OCI-LY7 (cell line): ENCODE results near the gene JUN. TPM values are rescaled to one million over a fixed set of nuclear protein-coding genes. Genes with fewer than 3 reads are reported as not detected.
A peak's percentile ranks its signal among the peaks of the same experiment; 100 is the strongest.

Experiments
- BruUV-seq: library from RNA; stranded (reverse); fragments of 400-500 nt; replicated peaks from 2 replicates; lab custom pipeline; 2021; lab: Mats Ljungman, UMichigan
- CTCF ChIA-PET: fragments of 300-600 bp; sonication (Branson Sonifier 250); formaldehyde crosslinking; loops from one replicate; lab custom pipeline; 2022; ENCODE audit warnings: antibody characterized with exemption; ENCODE audit not compliant: unreplicated experiment; lab: Charles Lee
- POLR2A ChIA-PET: fragments of 300-600 bp; sonication (Branson Sonifier 250); formaldehyde crosslinking; loops from one replicate; lab custom pipeline; 2022; ENCODE audit warnings: antibody characterized with exemption; lab: Charles Lee
- DNase-seq: peaks from one replicate; pipeline ENCODE4 v3.0.0-alpha.2; 2015; ENCODE audit warnings: low spot score
- H2AFZ ChIP-seq: fragments of 200-600 bp; sonication (generic), shearing (Covaris generic); 2 replicates; pipeline ENCODE4 v1.6.1; 2014; ENCODE audit warnings: mild to moderate bottlenecking, antibody characterized with exemption, low read length, moderate library complexity
- H3K27ac ChIP-seq: fragments of 200-600 bp; sonication (generic); 2 replicates; pipeline ENCODE4 v1.5.1; 2014; ENCODE audit warnings: mixed run types, low read depth, mild to moderate bottlenecking, moderate library complexity, low read length, inconsistent platforms; ENCODE audit not compliant: poor library complexity, severe bottlenecking
- H3K36me3 ChIP-seq: fragments of 200-600 bp; sonication (generic); 2 replicates; pipeline ENCODE4 v1.6.1; 2014; ENCODE audit warnings: mild to moderate bottlenecking, antibody characterized with exemption, low read length, moderate library complexity, mixed read lengths; ENCODE audit not compliant: insufficient read depth
- H3K4me1 ChIP-seq: fragments of 200-600 bp; sonication (generic); 2 replicates; pipeline ENCODE4 v1.5.1; 2014; ENCODE audit warnings: mild to moderate bottlenecking, low read length; ENCODE audit not compliant: insufficient read depth, poor library complexity, severe bottlenecking
- H3K4me2 ChIP-seq: fragments of 200-600 bp; sonication (generic); 2 replicates; pipeline ENCODE4 v1.6.1; 2014; ENCODE audit warnings: mild to moderate bottlenecking, low read length
- H3K4me3 ChIP-seq: fragments of 200-600 bp; sonication (generic); 2 replicates; pipeline ENCODE4 v1.5.1; 2014; ENCODE audit warnings: mild to moderate bottlenecking, low read depth, low read length; ENCODE audit not compliant: poor library complexity, severe bottlenecking
- H3K79me2 ChIP-seq: fragments of 200-600 bp; sonication (generic); 2 replicates; pipeline ENCODE4 v1.6.1; 2016; ENCODE audit warnings: low read depth, mild to moderate bottlenecking, low read length, moderate library complexity, mixed read lengths; ENCODE audit not compliant: insufficient read depth
- H3K9me2 ChIP-seq: fragments of 200-600 bp; sonication (generic); 2 replicates; pipeline ENCODE4 v1.6.1; 2016; ENCODE audit warnings: mild to moderate bottlenecking, low read length, mixed read lengths; ENCODE audit not compliant: insufficient read depth
- H3K9me3 ChIP-seq: fragments of 200-600 bp; sonication (generic); 2 replicates; pipeline ENCODE4 v1.6.1; 2014; ENCODE audit warnings: mild to moderate bottlenecking, mixed run types, low read length, mixed read lengths
- H4K20me1 ChIP-seq: fragments of 200-600 bp; sonication (generic); 2 replicates; pipeline ENCODE4 v1.6.1; 2014; ENCODE audit warnings: mild to moderate bottlenecking, antibody characterized with exemption, low read length, moderate library complexity, mixed read lengths; ENCODE audit not compliant: insufficient read depth
- CTCF ChIP-seq: fragments of 200-600 bp; sonication (generic); conservative IDR thresholded peaks from 2 replicates; pipeline ENCODE4 v1.5.1; 2014; ENCODE audit warnings: mild to moderate bottlenecking, antibody characterized with exemption, low read length, moderate library complexity, mixed read lengths
- EZH2phosphoT487 ChIP-seq: fragments of 200-600 bp; sonication (generic); IDR thresholded peaks from 2 replicates; pipeline ENCODE4 v1.6.1; 2018; ENCODE audit warnings: low read depth, borderline replicate concordance, mild to moderate bottlenecking, mixed run types, antibody characterized with exemption, low read length, moderate library complexity, mixed read lengths
- intact Hi-C: fragments of 100-400 bp; cut with micrococcal nuclease; formaldehyde crosslinking; loops from one replicate; pipeline ENCODE4 v1.10.0; 2022; ENCODE audit not compliant: unreplicated experiment
- total RNA-seq, 2 experiments: library from RNA; depleted of rRNA in 1 of 2; stranded (reverse); fragments of >200 nt in 1 of 2; shearing (Covaris generic) in 1 of 2; gene quantifications; 2 replicates each; pipeline ENCODE4 v1.2.3, GENCODE V29; 2014 to 2022

JUN gene
- total RNA-seq, 2 experiments from 2014 or later, result 4.2 to 7.7 TPM

GRCh38 chr1:58782178-58783089 lies 1.4 kb downstream of the JUN start:
- Histone ChIP-seq H3K79me2 (no peaks in the 10 kb centered on the region), H3K9me2 (no peaks in the 10 kb centered on the region), H3K9me3 (no peaks in the 10 kb centered on the region), H3K4me2 (peak overlapping the region; percentile 86), H2AFZ (peak overlapping the region; percentile 70; the same call in 1 of the 2 replicates), H4K20me1 (no peaks in the 10 kb centered on the region), H3K4me3 (peak overlapping the region; percentile 80), H3K27ac (no peak overlapping the region), H3K4me1 (peaks cover 23% of the 10 kb centered on the region), H3K36me3 (no peaks in the 10 kb centered on the region)
- CTCF ChIA-PET, result no interaction called here
- intact Hi-C loops, result loop anchor here (5.0 to 10.0 kb wide), 2 partner anchors 255 to 512 kb away; partner anchors contain the start of gene FGGY
- peak; percentile 57 for DNase-seq
- POLR2A ChIA-PET, result interaction anchor here (0.6 to 1.2 kb wide), 3 partner anchors 24 to 961 kb away, joined by 3 to 5 read pairs (median 3); no protein-coding TSS in a partner anchor
- BruUV-seq, result no TSS peak
- TF ChIP-seq EZH2phosphoT487 (no peak), CTCF (no peak)

- Histone ChIP-seq H3K9me2 (no peaks in the 10 kb centered on the region), H3K36me3 (no peaks in the 10 kb centered on the region), H4K20me1 (no peaks in the 10 kb centered on the region), H3K4me1 (peaks cover 23% of the 10 kb centered on the region), H3K9me3 (no peaks in the 10 kb centered on the region), H3K4me2 (peak overlapping the region; percentile 86), H3K27ac (no peak overlapping the region), H3K79me2 (no peaks in the 10 kb centered on the region), H2AFZ (no peak overlapping the region), H3K4me3 (peak overlapping the region; percentile 80)
- no peak for TF ChIP-seq EZH2phosphoT487
- peak; percentile 57 for TF ChIP-seq CTCF
- BruUV-seq, result no TSS peak
- DNase-seq, result peak; percentile 35
- intact Hi-C loops, result loop anchor here (5.0 to 10.0 kb wide), 2 partner anchors 254 to 513 kb away; partner anchors contain the start of gene FGGY
- POLR2A ChIA-PET, result interaction anchor here (0.6 to 1.2 kb wide), 2 partner anchors 23 to 79 kb away, joined by 3 to 5 read pairs; no protein-coding TSS in a partner anchor
- CTCF ChIA-PET, result no interaction called here
Measured at GRCh38 chr1:58781541-58782177, 2.2 kb downstream of the JUN start.
